ENCODE measurements around the gene WNT9B.
"Not testable (repeated sequence)": the region's sequence is repeated elsewhere in the genome, so short reads cannot be mapped to it uniquely, and the experiment has no call there.

The WNT9B gene

DNA sequence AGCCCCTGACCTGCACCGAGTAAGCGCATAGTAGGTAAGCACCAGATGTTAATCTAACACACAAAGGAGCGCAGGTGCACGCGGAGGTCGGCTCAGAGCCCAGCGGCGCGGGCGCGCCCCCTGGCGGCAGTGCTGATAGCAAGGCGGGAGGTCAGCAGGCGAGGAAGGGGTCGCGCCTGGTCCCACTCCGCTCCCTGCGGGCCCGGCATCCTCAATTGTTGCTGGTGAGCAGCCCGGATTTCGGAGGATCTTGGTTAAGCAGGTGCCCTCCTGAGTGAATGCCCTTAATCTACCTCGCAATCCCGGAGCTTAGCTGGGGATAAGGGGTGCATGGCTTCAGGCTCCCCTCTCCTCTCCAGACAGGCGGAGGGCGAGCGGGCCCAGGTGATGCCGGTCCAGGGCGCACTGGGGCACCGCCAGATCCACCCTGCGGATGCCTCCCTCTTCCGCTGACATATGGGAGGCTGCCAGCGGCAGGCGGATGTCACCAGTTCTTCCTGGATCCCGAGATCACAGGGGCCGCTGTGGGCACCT is 28.9 kb upstream of the WNT9B start:
- DNase-seq (ENCODE audit: low spot score) = no peak

DNA sequence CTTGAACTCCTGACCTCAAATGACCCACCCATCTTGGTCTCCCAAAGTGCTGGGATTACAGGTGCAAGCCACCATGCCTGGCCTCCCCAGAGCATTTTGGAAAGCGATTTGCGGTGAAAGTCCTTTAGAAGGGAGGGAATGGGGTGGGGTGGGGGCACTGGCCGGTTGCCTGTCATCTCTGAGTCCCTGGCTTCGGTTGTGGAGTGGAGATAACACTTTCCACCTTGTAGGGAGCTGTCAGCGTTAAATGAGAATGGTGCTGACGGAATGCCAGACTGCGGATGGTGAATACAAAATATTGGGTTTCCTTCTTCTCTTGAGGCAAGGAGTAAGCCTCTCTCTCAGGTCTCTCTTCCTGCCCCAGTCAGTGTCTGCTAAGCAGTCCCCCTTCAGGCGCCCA is 27.7 kb upstream of the WNT9B start:
- DNase-seq (ENCODE audit: low spot score) = no peak

DNA sequence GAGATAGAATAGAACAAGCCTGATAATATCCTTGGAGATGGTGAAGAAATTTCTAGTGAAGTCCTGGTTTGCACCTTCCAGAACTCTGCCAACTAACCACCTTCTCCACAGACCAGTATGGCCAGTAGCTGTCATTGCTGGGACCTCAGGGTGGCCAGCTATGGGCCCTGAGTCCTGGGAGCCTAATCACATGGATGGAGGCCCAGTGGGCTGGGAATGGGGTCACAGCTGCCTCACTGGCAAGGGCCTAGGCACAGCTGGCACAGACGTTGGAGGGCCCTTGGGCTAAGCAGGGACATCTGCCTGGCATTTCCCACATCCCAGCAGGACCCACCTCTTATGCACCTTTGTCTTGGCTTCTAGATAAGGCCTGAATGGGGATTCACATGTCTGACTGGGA is 25.3 kb upstream of the WNT9B start:
- DNase-seq (ENCODE audit: low spot score) = no peak

DNA sequence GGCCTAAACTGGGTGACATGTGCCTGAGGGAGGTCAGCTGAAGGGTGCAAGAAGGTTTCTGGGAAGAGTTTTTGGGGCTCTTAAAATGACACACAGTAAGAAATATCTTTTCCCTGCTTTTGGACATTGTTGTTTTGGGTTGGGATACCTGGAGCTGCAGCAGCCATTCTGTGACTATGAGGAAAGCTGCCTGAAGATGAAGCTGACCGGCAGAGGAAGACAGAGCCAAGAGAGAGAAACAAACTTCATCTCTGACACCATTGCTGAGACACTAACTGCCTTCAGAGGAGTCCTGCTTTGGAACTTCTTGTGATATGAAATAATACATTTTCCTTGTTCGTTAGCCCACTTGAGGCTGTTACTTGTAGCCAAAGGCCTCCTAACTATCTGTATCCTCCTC is 24.1 kb upstream of the WNT9B start:
- no peak for DNase-seq (ENCODE audit: low spot score)

DNA sequence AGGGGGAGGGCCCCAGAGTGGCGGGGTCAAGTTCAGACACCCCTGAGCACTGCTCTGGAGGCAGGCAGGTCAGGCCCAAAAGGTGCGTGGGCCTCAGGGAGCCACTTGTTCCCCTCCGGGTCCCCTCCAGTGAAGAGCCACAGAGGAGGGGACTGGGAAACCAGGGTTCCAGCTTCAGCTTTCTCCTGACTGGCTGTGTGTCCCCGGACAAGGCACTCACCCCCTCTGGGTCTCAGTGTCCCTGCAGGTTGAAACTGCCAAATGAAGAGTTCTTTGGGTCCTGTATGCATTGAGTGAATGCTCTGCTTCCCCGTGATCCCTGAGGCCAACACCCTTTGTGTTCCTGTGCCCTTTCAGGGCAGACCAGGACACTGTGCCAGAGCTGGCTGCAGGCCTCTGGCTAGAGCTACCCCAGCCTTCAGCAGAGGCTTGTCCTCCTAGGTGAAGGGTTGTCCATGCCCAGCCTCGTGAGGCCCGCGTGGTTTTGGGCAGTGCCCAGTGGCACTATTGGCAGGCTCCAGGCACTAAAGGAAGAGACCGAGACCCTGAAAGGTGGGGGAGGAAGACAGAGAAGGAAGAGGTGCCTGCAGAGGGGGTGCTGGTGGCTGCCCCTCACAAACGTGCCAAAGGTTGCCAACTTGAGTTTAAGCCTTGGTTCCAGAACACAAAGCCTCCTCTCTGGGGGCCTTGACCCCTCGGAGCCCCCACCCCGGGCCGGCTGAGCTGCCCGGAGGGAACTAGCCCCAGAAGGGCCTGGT is 19.6 kb upstream of the WNT9B start:
- no peak for DNase-seq (ENCODE audit: low spot score)

DNA sequence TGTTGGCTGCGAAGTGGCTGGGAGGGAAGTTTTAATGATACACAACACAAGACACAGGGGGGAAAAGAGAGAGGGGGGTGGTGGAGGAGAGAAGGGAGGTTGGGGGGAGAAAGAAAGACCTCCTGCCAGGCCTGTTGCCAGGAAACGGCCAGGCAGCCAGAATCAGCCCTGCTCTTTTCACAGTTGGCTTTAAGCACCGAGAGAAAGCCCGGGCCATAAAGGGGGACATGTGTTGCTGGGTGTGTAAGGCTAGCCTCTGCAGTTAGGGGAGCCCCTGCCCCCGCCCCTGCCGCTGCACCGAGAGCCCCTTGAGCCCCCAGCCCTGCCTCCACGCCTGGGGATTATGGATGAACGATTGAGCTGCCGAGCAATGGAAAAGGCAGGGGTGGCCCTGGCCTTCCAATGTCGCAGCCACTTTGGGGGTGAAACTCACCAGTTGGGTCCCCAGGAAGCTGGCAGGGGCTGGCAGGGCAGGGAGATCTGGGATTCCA is 19.0 kb upstream of the WNT9B start:
- DNase-seq (ENCODE audit: low spot score) = no peak

DNA sequence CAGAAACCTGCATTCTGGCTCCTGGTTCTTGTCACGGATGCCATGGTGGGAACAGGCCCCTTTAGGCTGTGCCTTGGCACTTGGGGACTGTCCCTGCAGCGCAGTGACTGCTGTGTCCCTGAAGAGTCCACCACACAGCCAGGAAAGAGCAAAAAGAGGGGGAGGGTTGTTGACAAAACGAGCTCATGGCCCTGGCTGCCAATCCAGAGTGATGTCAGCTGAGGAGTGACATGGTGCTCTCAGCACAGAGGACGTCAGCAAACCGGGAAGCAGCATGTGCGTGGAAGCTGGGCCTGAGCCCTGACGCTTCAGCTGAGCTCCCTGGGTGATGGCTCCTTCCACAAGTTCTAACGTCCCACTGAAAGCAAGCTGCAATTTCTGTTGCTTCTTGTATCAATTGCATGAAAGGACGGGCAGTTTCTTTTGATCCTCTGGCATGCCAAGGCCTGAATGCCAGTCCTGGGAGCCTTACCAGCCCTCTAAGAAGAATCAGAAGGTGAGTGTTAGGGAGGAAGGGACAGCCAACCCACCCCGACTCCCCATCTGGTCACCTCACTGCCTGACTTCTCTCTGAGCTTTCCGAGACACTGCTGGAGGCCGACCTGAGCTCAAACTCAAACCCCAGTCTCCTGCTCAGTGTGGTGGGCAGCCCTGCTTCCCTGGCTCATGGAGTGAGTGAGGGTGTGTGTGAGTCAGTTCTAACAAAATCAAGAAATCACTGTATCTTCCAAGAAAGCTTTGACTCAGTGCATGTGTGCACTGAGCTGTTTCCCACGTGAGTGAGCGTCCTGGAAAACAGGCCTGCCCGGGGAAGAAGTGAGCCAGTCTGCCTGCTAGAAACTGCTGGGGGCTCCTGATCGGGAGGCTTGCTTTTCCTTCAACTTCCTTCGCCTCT is 18.2 kb upstream of the WNT9B start:
- peak; percentile 82 for DNase-seq (ENCODE audit: low spot score)

DNA sequence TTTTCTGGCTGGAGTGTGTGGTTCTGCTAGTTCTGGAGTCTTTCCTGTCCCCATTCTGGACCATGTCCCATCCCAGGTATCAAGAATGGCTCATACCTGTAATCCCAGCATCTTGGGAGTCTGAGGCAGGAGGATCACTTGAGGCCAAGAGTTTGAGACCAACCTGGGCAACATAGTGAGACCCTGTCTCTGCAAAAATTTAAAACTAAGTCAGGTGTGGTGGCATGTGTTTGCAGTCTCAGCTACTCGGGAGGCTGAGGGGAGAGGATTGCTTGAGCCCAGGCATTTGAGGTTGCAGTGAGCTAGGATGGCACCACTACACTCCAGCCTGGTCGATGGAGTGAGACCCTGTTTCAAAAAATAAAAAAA is 17.6 kb upstream of the WNT9B start:
- DNase-seq (ENCODE audit: low spot score) = no peak

DNA sequence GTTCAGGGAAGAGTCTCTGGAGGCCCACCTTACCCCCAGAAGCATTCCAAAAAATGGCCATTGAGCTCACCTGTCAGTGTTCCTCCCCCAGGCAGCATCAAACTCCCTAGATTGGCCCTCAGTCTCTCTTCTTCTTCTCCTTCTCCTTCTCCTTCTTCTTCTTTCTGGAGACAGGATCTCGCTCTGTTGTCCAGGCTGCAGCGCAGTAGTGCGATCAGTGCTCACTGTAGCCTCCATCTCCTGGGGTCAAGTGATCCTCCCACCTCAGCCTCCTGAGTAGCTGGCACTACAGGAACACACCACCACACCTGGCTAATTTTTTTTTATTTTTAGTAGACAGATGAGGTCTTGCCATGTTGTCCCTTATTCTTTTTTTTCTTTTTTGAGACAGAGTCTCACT is 16.5 kb upstream of the WNT9B start:
- no peak for DNase-seq (ENCODE audit: low spot score)

DNA sequence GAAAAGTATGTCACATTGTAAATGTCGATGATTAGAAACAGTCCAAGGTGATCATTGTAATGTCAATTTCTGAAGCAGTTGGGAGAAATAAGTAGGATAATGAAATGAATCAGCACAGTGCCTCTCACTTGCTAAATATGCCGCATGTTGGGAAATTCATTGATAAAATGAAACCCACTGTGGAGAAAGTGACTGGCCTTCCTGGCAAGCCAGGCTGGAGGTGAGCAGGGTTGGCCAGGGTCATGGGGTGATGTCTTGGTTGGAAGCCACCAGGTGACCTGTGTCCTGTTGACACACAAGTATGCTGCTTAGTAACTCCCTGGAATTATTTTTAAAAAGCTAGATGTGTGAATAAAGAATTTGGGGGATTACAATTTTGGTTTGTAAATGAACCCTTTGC is 14.9 kb upstream of the WNT9B start:
- DNase-seq (ENCODE audit: low spot score) = no peak

DNA sequence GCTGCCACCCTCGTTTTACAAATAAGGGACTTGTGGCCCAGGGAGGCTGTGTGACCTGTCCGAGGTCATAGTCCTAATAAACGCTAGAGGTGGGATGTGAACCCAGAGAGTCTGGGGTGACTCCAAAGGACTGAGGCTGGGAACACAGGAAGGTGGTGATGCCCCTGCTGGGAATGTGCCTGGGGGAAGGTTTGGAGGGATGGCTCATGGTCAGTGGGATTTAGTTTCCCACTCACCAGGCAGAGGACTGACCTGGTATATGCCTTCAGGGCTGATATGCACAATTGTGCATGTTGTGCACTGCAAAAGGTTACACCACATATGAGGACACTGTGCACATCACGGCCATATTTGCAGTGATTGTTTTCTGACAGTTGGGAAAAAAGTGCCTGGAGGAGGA is 13.9 kb upstream of the WNT9B start:
- no peak for DNase-seq (ENCODE audit: low spot score)

DNA sequence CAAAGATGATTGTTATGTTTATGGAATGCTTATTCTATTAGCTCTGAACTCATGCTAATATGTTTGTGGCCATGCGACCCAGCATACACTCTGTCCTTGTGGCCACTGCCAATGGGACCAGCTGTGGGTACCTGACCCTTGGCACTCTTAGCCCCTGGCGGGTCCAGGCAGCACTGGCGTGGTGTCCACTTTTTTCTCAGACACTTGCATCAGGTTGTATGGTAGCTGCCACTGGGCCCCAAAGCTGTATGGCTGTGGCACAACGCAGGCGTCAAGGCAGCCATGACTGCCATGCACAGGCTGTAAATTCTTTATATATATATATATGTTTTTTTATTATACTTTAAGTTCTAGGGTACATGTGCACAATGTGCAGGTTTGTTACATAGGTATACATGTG is 12.2 kb upstream of the WNT9B start:
- DNase-seq (ENCODE audit: low spot score) = no peak

DNA sequence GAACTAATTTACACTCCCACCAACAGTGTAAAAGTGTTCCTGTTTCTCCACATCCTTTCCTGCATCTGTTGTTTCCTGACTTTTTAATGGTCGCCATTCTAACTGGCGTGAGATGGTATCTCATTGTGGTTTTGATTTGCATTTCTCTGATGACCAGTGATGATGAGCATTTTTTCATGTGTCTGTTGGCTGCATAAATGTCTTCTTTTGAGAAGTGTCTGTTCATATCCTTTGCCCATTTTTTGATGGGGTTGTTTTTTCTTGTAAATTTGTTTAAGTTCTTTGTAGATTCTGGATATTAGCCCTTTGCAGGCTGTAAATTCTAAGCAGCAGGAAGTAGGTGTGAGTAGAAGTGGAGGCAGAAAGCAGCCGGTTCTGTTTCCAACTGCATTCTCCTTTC is 10.8 kb upstream of the WNT9B start:
- DNase-seq (ENCODE audit: low spot score) = not testable (repeated sequence)

DNA sequence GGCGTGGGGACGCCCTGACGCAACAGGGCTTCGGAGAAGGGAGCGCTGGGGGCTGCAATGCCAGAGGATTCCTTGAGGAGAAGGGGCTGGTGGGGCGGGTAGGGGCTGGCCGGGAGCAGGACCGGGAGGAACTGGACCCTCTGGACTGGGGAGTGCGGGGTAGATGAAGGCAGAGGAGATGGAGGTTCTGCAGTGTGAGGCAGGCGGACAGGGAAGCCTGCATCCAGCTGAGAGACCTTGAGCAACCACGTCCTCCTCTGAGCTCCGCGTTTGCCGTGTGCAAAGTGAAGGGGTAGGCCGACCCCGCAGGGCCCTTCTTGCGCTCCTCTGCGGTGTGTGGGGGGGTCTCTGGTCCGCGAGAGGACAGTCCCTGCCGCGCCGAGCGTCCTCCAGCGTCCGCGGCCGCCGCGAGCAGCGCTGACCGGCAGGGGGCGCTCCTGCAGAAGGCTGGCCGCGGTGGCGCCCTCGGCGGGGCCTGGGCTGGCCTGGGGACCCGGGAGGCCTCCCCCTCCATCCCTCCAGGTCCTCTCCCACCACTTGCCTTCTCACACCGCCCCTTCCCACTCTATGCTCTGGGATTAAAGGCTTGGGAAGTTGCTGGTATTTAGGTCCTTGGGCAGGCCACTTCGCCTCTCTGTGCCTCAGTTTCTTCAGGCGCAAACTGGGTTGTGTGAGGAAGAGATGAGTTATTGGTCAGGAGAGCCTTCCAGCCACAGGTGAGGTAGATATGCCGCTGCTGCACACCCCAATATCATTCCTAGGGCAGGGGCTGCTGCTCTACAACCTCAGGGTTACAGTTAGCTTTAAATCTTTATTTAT is 9.6 kb upstream of the WNT9B start:
- DNase-seq (ENCODE audit: low spot score) = peak; percentile 56

DNA sequence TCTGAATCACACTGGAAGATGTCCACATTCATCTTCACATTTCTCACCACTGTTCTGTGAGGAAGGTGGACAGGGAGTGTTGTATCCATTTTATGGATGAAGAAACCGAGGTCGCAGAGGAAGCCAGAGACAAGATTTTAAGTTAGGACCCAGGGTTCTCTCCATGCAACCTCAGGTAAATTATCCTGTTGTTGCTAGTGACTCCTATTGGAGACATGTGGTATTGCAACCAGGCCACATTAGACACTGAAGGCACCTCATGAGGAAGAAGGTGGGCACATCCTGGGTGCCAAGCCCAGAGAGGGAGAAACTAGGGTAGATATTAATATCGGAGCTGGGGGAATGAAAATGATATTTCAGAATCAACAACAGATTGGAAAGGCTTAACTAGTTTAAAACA is 8.5 kb upstream of the WNT9B start:
- DNase-seq (ENCODE audit: low spot score) = no peak

DNA sequence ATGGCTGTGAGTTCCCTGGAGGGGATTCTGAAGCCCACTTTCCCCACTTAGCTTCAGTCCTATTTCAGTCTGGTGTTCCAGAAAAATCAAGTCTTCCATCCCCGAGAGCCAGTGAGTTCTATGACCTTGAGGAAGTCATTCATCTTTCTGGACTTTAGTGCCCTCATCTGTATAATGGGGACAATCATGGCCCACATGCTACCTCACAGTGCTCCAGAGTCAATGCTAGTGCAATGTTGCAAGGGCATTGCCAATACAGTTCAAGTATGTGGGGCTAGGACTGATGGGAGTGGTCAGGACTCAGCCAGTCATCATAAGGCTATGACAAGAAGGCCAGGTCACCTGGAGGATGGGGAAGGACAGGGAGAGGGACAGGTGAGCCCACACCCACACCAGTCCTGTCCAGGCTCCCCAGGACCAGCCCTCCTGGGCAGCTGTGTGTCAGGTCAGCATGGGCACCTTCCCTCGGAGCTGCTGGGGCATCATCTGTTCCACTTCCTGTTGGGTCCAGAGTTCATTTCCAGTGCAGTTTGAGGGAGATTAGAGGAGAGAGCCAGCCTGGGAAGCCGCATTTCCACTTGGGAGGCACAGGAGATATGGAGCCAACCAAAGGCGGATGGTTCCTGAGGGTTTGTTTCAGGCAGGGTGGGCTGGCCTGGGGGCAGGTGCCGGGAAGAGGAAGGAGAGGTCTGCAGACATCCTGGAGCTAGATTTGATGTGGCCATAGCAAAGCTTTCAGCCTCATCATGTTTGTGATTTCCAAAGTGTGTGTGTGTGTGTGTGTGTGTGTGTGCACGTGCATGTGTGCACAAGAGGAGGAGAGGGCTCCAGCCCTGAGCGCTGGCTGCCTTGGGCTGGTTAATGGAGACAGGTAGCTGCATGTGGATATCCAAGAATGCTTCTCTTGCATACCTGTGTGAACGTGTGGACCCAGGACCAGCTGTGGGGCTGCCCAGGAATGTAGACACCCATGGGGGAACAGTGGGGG is 3.9 kb upstream of the WNT9B start:
- no peak for DNase-seq (ENCODE audit: low spot score)

DNA sequence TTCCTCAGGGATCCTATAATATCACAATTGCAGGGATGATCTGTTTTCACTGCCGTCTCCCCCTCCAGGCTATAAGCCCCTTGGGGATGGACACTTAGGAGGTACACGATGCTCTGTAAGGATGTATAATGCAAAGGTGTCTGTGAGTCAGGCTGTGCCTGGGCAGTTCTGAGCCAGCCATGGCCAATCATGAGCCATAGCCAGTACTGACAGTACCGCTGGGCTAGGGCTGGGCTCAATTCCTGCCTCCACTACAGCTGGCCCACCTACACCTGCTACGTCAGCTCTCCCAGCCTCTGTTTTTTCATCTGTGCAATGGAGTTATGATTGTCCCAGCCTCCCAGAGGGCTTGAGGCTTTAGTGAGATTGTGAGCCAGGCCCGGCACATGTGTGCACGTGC is 2.8 kb upstream of the WNT9B start:
- no peak for DNase-seq (ENCODE audit: low spot score)

DNA sequence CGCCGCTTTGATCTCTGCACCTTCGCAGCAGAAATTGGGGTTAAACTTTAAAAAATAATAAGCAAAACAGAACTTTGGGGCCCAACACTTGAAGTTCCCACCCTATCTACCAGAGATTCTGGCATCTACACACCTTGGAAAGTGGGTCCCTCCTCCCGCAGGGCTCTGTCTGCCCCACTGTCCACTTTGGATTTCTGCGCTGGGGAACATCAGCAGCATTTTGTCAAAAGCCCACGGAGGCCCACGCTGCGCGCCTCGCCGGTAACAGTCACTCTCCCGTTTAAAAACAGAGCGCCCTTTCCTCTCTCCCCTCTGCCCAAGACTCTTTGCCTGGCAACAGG is 725 bp upstream of the WNT9B start:
- DNase-seq (ENCODE audit: low spot score) = no peak

DNA sequence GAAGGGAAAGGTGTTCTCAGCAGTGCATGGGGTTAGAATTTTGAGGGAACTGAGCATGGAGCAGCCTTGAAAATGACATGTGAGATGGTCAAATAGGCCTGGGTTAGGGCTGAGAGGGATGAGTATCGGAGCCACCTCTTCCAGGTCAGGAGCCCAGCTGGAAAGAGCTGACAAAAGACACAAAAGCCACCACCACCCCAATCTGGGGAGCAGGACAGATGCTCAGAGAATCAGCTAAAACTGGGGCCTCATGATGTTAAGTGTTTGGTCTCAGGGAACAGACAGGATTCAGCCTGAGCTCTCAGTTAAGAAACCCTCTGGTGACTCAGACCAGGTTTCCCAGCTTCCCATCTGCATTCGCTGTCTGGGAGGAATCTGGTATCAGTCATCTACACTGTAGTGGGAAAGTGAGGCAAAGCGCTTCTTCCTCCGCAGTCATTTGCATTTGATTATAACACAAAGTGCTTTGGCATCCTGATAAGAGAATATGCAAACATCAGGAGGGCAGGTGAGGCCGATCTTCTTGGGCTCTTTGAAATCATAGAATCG is 2.6 kb downstream of the WNT9B start:
- peak; percentile 78 for DNase-seq (ENCODE audit: low spot score)

DNA sequence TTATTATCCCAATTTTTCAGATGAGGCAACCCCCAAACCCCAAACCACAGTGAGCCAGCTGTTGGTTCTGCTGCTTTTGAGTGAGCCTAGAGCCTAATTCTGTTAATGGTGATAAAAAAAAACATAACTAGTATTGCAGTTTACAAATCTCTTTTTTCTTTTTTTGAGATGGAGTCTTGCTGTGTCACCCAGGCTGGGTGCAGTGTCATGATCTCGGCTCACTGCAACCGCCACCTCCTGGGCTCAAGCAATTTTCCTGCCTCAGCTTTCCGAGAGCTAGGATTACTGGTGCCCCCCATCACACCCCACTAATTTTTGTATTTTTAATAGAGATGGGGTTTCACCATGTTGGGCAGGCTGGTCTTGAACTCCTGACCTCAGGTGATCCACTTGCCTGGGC is 3.1 kb downstream of the WNT9B start:
- no peak for DNase-seq (ENCODE audit: low spot score)

DNA sequence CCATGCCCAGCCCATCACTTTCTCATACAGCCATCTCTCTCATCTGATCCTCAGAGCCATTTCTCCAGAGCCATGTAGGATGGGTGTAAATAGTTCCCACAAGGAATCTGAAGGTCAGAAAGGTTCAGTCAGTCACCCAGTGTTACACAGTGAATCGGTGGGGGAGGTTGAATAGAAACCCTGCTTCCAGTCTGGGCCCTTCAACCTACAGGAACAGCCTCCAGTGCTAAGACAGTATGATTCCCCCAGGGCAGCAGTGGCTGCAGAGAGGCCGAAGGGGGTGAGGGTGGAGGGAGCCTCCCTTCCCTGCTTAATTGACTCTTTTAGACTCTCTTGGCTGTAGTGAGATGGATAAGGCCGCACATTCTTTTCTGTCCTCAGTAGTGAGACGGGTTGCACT is 3.6 kb downstream of the WNT9B start:
- no peak for DNase-seq (ENCODE audit: low spot score)
